HCT116 (cell line): ENCODE data around the gene TLCD5. TPM values are rescaled to one million over a fixed set of nuclear protein-coding genes. Genes with fewer than 3 reads are reported as not detected.
A peak's percentile ranks its signal among the peaks of the same experiment; 100 is the strongest.

Experiments
- ATAC-seq: fragments of 200-7000 bp; cut with Tn5 transposase; 2 replicates; pipeline ENCODE4 v1.9.1; 2020; ENCODE audit warnings: mild to moderate bottlenecking, moderate library complexity
- BruUV-seq: library from RNA; stranded (reverse); fragments of 400-500 nt; replicated peaks from 2 replicates; lab custom pipeline; 2021; lab: Mats Ljungman, UMichigan
- CTCF ChIA-PET: fragments of 300-600 bp; sonication (Branson Sonifier 250); formaldehyde crosslinking; loops from one replicate; lab custom pipeline; 2021; ENCODE audit warnings: antibody characterized with exemption; lab: Charles Lee
- POLR2A ChIA-PET: fragments of 300-600, 350-600 bp; sonication (Branson Sonifier 250); formaldehyde crosslinking; loops from one replicate; lab custom pipeline; 2021; ENCODE audit warnings: antibody characterized with exemption; lab: Charles Lee
- RAD21 ChIA-PET, 2 experiments: fragments of 300-600 bp; sonication (Branson Sonifier 250); formaldehyde crosslinking; loops; one replicate each; lab custom pipeline; 2023; ENCODE audit warnings: low total read pairs in 2 of 2; ENCODE audit not compliant: uncharacterized antibody in 2 of 2, unreplicated experiment in 2 of 2, low non-redundant PET in 1 of 2; lab: Charles Lee
- DNase-seq: peaks from one replicate; pipeline ENCODE4 v3.0.0-alpha.2; 2010; ENCODE audit warnings: low read depth, low spot score
- H2AFZ ChIP-seq: fragments of 200-600 bp; shearing (Covaris generic), sonication (generic); 2 replicates; pipeline ENCODE4 v1.6.1; 2017; ENCODE audit warnings: low read depth, mixed run types, mixed read lengths, antibody characterized with exemption, low read length; ENCODE audit not compliant: poor library complexity, severe bottlenecking
- H3K27ac ChIP-seq: 2 replicates; pipeline ENCODE4 v1.5.1; 2012; ENCODE audit warnings: low read depth, low read length
- H3K27me3 ChIP-seq: fragments of 200-600 bp; sonication (generic); 2 replicates; pipeline ENCODE4 v1.6.1; 2016; ENCODE audit warnings: mixed run types, low read length, mixed read lengths; ENCODE audit not compliant: insufficient read depth
- H3K36me3 ChIP-seq, 2 experiments: fragments of 200-500 bp in 1 of 2; fragments of 200-600 bp in 1 of 2; sonication (Bioruptor generic) in 1 of 2; sonication (generic) in 1 of 2; 2 replicates each; pipeline versions ENCODE4 v1.5.1 to v1.6.1; 2014 to 2016; ENCODE audit warnings: low read length in 2 of 2, inconsistent platforms in 1 of 2, mixed read lengths in 1 of 2, mixed run types in 1 of 2; ENCODE audit not compliant: insufficient read depth in 2 of 2, control insufficient read depth in 1 of 2
- H3K4me1 ChIP-seq, 2 experiments: fragments of 200-600 bp in 1 of 2; sonication (generic) in 1 of 2; 2 replicates each; pipeline versions ENCODE4 v1.5.1 to v1.6.1; 2012 to 2017; ENCODE audit warnings: low read length in 2 of 2, inconsistent platforms in 1 of 2, mild to moderate bottlenecking in 1 of 2, mixed read lengths in 1 of 2, mixed run types in 1 of 2, moderate library complexity in 1 of 2; ENCODE audit not compliant: insufficient read depth in 2 of 2, control insufficient read depth in 1 of 2
- H3K4me2 ChIP-seq: fragments of 200-600 bp; sonication (generic); 2 replicates; pipeline ENCODE4 v1.6.1; 2017; ENCODE audit warnings: mixed run types, low read length, mixed read lengths
- H3K4me3 ChIP-seq, 2 experiments: fragments of 200-600 bp in 1 of 2; sonication (generic) in 1 of 2; replicated peaks in 1 of 2; 2 replicates each; pipeline ENCODE4 v1.5.1; 2011 to 2016; ENCODE audit warnings: low read length in 2 of 2, control low read depth in 1 of 2, low read depth in 1 of 2, mild to moderate bottlenecking in 1 of 2, mixed read lengths in 1 of 2, mixed run types in 1 of 2
- H3K79me2 ChIP-seq: fragments of 200-600 bp; sonication (generic); 2 replicates; pipeline ENCODE4 v1.6.1; 2017; ENCODE audit warnings: mild to moderate bottlenecking, mixed run types, low read length, moderate library complexity, mixed read lengths; ENCODE audit not compliant: insufficient read depth
- H3K9ac ChIP-seq: fragments of 200-600 bp; sonication (generic); 2 replicates; pipeline ENCODE4 v1.6.1; 2016; ENCODE audit warnings: low read length, mixed read lengths
- H3K9me2 ChIP-seq: fragments of 200-600 bp; sonication (generic), shearing (Covaris generic); 2 replicates; pipeline ENCODE4 v1.6.1; 2017; ENCODE audit warnings: mixed run types, mild to moderate bottlenecking, moderate library complexity; ENCODE audit not compliant: insufficient read depth
- H3K9me3 ChIP-seq, 2 experiments: fragments of 200-500 bp in 1 of 2; fragments of 200-600 bp in 1 of 2; sonication (Bioruptor generic) in 1 of 2; sonication (generic) in 1 of 2; 2 replicates each; pipeline ENCODE4 v1.6.1; 2014 to 2017; ENCODE audit warnings: low read length in 2 of 2, mixed read lengths in 2 of 2, inconsistent platforms in 1 of 2, low read depth in 1 of 2, mild to moderate bottlenecking in 1 of 2, mixed run types in 1 of 2, moderate library complexity in 1 of 2; ENCODE audit not compliant: control insufficient read depth in 1 of 2, insufficient read depth in 1 of 2
- H4K20me1 ChIP-seq: fragments of 200-600 bp; sonication (generic), shearing (Covaris generic); 2 replicates; pipeline ENCODE4 v1.6.1; 2017; ENCODE audit warnings: mixed run types, mild to moderate bottlenecking, moderate library complexity; ENCODE audit not compliant: insufficient read depth
- ATF3 ChIP-seq: IDR thresholded peaks from 2 replicates; pipeline ENCODE4 v1.6.1; 2012
- CBX3 ChIP-seq: IDR thresholded peaks from 2 replicates; pipeline ENCODE4 v1.6.1; 2012; ENCODE audit warnings: low read depth
- CTCF ChIP-seq, 3 experiments: fragments of 200-600 bp in 1 of 3; sonication (generic) in 1 of 3; IDR thresholded peaks in 2 of 3; conservative IDR thresholded peaks in 1 of 3; 2 replicates each; pipeline ENCODE4 v1.5.1; 2012 to 2017; ENCODE audit warnings: low read depth in 2 of 3, low read length in 2 of 3, antibody characterized with exemption in 1 of 3, borderline replicate concordance in 1 of 3, control low read depth in 1 of 3, mild to moderate bottlenecking in 1 of 3, mixed read lengths in 1 of 3, mixed run types in 1 of 3, moderate library complexity in 1 of 3; ENCODE audit not compliant: insufficient read depth in 1 of 3
- EGR1 ChIP-seq: IDR thresholded peaks from 2 replicates; pipeline ENCODE4 v1.6.1; 2012; ENCODE audit warnings: low read depth
- ELF1 ChIP-seq: IDR thresholded peaks from 2 replicates; pipeline ENCODE4 v1.6.1; 2012; ENCODE audit warnings: low read depth, borderline replicate concordance
- EZH2 ChIP-seq: fragments of 200-600 bp; sonication (generic); IDR thresholded peaks from 2 replicates; pipeline ENCODE4 v1.6.1; 2017; ENCODE audit warnings: antibody characterized with exemption, mixed run types
- FOSL1 ChIP-seq: IDR thresholded peaks from 2 replicates; pipeline ENCODE4 v1.6.1; 2012; ENCODE audit warnings: low read depth
- JUND ChIP-seq: IDR thresholded peaks from 2 replicates; pipeline ENCODE4 v1.6.1; 2012
- MAX ChIP-seq: IDR thresholded peaks from 2 replicates; pipeline ENCODE4 v1.6.1; 2012
- POLR2A ChIP-seq: IDR thresholded peaks from 2 replicates; pipeline ENCODE4 v1.7.0; 2011; ENCODE audit warnings: borderline replicate concordance; ENCODE audit not compliant: insufficient read depth, insufficient read length; ENCODE audit errors: extremely low read depth
- RAD21 ChIP-seq: IDR thresholded peaks from 2 replicates; pipeline ENCODE4 v1.6.1; 2012; ENCODE audit warnings: low read depth, mild to moderate bottlenecking
- SIN3A ChIP-seq: IDR thresholded peaks from 2 replicates; pipeline ENCODE4 v1.6.1; 2012; ENCODE audit warnings: low read depth
- SP1 ChIP-seq: IDR thresholded peaks from 2 replicates; pipeline ENCODE4 v1.6.1; 2012; ENCODE audit warnings: low read depth
- SRF ChIP-seq: IDR thresholded peaks from 2 replicates; pipeline ENCODE4 v1.6.1; 2012; ENCODE audit warnings: low read depth
- YY1 ChIP-seq: IDR thresholded peaks from 2 replicates; pipeline ENCODE4 v1.6.1; 2011; ENCODE audit warnings: low read length, low read depth, moderate library complexity, mild to moderate bottlenecking; ENCODE audit not compliant: insufficient replicate concordance; ENCODE audit errors: extremely low read depth
- ZBTB33 ChIP-seq: IDR thresholded peaks from 2 replicates; pipeline ENCODE4 v1.6.1; 2011; ENCODE audit warnings: mild to moderate bottlenecking, low read length, moderate library complexity; ENCODE audit not compliant: insufficient replicate concordance; ENCODE audit errors: extremely low read depth
- ZFX ChIP-seq: fragments of 450-650 bp; IDR thresholded peaks from 2 replicates; pipeline ENCODE4 v1.6.1; 2017
- intact Hi-C: fragments of 100-400 bp; cut with micrococcal nuclease; formaldehyde crosslinking; loops from 2 replicates; pipeline ENCODE4 v1.10.0; 2022
- total RNA-seq: library from RNA; stranded (reverse); gene quantifications from one replicate; pipeline ENCODE4 v1.2.1, GENCODE V29; 2021; ENCODE audit not compliant: unreplicated experiment

TLCD5 gene
- total RNA-seq, 1 experiment from 2014 or later, result 9.1 TPM

- TF ChIP-seq CBX3 (0 out of 2 replicates have a peak, but pooled peaks have one; percentile 41), EGR1 (no peak)
- TF ChIP-seq, all 23 proteins: peak for 5
Observed at GRCh38 chr11:120324932-120325810, at the start of gene TLCD5 (continued).

- H3K4me1 ChIP-seq, result no peaks in the 10 kb centered on the region; a peak in 1 of 4 replicates
- H3K4me2 ChIP-seq, result no peak overlapping the region
- H3K27me3 ChIP-seq, result no peaks in the 10 kb centered on the region
- ChIA-PET RAD21 (no interaction called here), CTCF (no interaction called here), POLR2A (no interaction called here)
- H3K9me3 ChIP-seq, result no peaks in the 10 kb centered on the region
- ATAC-seq, result no peak
- no peak for DNase-seq
- no peak overlapping the region for H3K9ac ChIP-seq
- no TSS peak for BruUV-seq
- H3K27ac ChIP-seq, result no peak overlapping the region
- no peak overlapping the region for H2AFZ ChIP-seq
- intact Hi-C loops, result no loop called here
- no peaks in the 10 kb centered on the region for H3K36me3 ChIP-seq
- TF ChIP-seq SP1 (no peak), MAX (no peak), SRF (no peak), CBX3 (no peak), CTCF (IDR thresholded peaks at IDR 0.05 in 2 of 3, conservative IDR thresholded peaks at IDR 0.05 in 1 of 3; ENCODE audit: borderline replicate concordance in 1 of 3, insufficient read depth in 1 of 3, low read depth in 2 of 3, low read length in 2 of 3) (no peak), EZH2 (no peak), JUND (no peak), ATF3 (no peak), ZFX (no peak), FOSL1 (no peak), RAD21 (no peak), SIN3A (no peak), ELF1 (no peak), ZBTB33 (no peak), YY1 (no peak), POLR2A (no peak)
- no peak overlapping the region for H3K4me3 ChIP-seq
- H3K79me2 ChIP-seq, result no peaks in the 10 kb centered on the region
- no peaks in the 10 kb centered on the region for H3K9me2 ChIP-seq
- no peaks in the 10 kb centered on the region for H4K20me1 ChIP-seq
Observed at GRCh38 chr11:120279502-120279901, 45.6 kb upstream of the TLCD5 start.
